GM12892 (cell line): ENCODE measurements around the gene ADORA2B.
"Not testable (repeated sequence)": the region's sequence is repeated elsewhere in the genome, so short reads cannot be mapped to it uniquely, and the experiment has no call there.

Experiments used
- DNase-seq: peaks from one replicate; pipeline ENCODE4 v3.0.0; 2011; ENCODE audit not compliant: insufficient read length
- FAIRE-seq: peaks from 2 replicates; lab custom pipeline; 2011; peaks lifted over from hg19 to GRCh38; lab: Jason Lieb, UNC
- POLR2A ChIP-seq: IDR thresholded peaks from 2 replicates; pipeline ENCODE4 v1.6.1; 2011; ENCODE audit warnings: low read depth, low read length, control low read depth
- POLR2AphosphoS5 ChIP-seq: IDR thresholded peaks from 2 replicates; pipeline ENCODE4 v1.6.1; 2011; ENCODE audit warnings: low read depth, low read length, control low read depth
- TAF1 ChIP-seq: IDR thresholded peaks from 2 replicates; pipeline ENCODE4 v1.6.1; 2011; ENCODE audit warnings: low read depth, mild to moderate bottlenecking, control low read depth, low read length, borderline replicate concordance

Gene ADORA2B

DNA sequence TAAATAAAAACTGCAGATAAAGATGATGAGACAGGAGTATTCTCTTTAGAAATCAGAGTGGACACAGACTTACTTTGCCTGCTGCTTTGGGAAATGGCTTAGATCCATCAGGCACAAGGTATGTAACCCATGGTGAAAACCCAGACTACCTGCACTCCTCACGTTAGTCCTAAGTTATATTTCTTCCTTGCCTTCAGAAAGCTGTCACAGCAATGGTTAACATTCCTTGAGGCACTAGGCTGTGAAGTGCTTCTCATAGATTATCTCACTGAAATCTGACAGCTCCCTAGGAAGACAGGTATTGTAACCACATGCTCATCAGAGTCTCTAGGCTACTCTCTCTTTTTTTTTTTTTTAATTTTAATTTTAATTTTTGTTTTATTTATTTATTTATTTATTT is 33.7 kb downstream of the ADORA2B start:
- DNase-seq (no peak), FAIRE-seq (no peak)
- TF ChIP-seq TAF1 (no peak), POLR2AphosphoS5 (no peak), POLR2A (no peak)

DNA sequence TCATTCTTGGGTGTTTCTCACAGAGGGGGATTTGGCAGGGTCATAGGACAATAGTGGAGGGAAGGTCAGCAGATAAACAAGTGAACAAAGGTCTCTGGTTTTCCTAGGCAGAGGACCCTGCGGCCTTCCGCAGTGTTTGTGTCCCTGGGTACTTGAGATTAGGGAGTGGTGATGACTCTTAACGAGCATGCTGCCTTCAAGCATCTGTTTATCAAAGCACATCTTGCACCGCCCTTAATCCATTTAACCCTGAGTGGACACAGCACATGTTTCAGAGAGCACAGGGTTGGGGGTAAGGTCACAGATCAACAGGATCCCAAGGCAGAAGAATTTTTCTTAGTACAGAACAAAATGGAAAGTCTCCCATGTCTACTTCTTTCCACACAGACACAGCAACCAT is 34.1 kb downstream of the ADORA2B start:
- not testable (repeated sequence) for FAIRE-seq, DNase-seq

DNA sequence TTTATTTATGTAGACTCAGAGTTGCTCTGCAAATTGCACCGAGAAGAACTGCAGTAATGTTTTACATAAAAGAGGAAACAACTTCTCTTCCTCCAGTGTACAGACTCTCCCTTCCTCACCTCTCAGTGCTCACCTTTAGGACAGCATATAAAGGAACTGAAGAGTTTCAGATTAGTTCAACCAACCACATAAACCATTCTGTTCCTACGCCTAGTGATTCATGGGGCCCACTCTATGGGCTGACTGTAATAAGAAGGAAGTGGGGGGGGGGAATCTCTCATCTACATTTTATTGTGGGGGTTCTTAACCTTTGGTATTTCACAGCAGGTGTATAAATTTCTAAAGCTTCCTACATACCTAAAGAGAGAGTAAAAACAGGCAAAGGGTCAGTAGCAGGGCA is 36.3 kb downstream of the ADORA2B start:
- DNase-seq (peak; percentile 25), FAIRE-seq (no peak)
- TF ChIP-seq POLR2A (no peak), POLR2AphosphoS5 (no peak)

- TF ChIP-seq TAF1 (no peak), POLR2A (no peak), POLR2AphosphoS5 (no peak)
- DNase-seq (no peak), FAIRE-seq (no peak)
Measured at GRCh38 chr17:15981646-15982580, 37.0 kb downstream of the ADORA2B start.

DNA sequence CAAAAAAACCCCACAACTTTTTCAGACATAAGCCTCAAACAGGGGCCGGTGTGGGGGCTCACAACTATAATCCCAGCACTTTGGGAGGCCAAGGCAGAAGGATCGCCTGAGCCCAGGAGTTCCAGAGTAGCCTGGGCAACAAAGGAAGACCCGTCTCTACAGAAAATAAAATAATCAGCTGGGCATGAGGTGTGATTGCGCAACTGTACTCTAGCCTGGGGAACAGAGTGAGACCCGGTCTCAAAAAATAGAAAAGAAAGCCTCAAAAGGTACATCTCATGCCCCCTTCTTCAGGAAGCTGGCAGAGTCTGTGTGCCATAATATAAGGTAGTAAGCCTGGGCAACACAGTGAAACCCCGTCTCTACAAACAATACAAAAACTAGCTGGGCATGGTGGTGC is 51.4 kb downstream of the ADORA2B start:
- TF ChIP-seq TAF1 (no peak), POLR2AphosphoS5 (no peak), POLR2A (no peak)
- FAIRE-seq (no peak), DNase-seq (no peak)

DNA sequence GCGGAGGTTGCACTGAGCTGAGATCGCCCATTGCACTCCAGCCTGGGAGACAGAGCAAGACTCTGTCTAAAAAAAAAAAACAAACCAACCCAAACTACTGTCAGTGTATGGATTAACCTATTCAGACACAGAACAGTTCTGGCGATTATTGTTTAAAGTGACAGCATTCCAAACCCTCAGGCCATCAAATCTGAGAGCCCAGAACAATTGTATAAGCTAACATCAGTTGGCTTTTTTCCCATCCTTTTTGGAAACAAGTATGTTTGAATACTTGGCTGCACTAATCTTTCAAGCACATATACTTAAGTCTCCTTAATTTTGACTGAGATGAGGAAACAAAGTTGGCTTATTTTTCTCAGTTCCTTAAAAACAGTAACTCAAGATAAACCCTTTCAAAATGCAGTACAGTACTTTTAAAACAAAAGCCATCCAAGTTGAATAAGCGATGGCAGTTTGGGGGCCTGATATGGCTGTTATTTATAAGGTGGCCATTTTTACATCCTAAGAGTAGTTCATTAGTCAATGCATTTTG is 53.2 kb downstream of the ADORA2B start:
- TF ChIP-seq TAF1 (no peak), POLR2A (no peak), POLR2AphosphoS5 (no peak)
- DNase-seq (no peak), FAIRE-seq (no peak)

DNA sequence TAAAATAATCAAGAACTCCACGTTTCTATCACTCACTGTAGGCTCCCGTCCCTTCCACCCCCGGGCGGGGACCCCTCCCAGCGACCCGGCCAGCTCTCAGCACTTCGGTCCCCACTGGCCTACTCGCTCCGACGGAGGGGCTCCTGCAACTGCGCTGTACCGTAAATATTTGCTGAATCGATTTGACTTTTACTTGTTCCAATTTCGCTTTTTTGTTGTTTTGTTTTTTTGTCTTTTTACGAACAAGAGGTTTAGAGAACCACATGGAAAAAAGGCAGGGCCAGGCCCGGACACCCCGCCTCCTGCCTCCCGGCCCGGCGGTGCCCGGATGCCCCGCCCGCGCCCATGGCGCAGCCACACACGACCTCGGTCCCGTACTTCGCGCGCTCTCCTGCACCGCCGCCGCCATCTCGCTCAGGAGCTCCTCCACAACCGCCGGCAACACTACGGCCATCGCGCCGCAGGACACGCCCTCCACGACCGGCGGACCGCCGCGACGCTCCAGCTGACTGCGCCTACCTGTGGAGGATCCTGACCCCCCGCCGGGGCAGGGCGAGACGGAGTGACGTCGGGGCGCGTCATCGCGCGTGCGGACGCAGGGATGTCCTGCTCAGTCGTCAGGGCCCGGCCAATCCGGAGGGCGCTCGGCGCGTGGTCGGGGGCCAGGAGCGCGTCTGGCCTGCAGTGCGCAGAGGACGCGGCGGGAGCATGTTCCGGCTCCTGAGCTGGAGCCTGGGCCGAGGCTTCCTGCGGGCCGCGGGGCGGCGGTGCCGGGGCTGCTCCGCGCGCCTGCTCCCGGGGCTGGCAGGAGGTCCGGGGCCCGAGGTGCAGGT is 54.4 kb downstream of the ADORA2B start, which contains the start of the genes TTC19 and ZSWIM7:
TTC19 (plus strand) TSS at position 684 of the 833 bp plus-strand sequence; CDS start at position 709, 25 bp downstream.
ZSWIM7 (minus strand) TSS at position 564 of the 833 bp plus-strand sequence; CDS start at position 454, 110 bp downstream.
- FAIRE-seq: peak; percentile 97
- TF ChIP-seq POLR2AphosphoS5: peak; percentile 95
- TF ChIP-seq TAF1: peak; percentile 99
- peak; percentile 97 for TF ChIP-seq POLR2A

GRCh38 chr17:15999974-16000827 is 55.3 kb downstream of the ADORA2B start:
- DNase-seq (no peak), FAIRE-seq (peak; percentile 53)
- TF ChIP-seq POLR2AphosphoS5: no peak
- TF ChIP-seq POLR2A: no peak
- no peak for TF ChIP-seq TAF1

More for the DNA sequence above, 54.4 kb downstream of the ADORA2B start, which contains the start of the genes TTC19 and ZSWIM7:
- DNase-seq: peak; percentile 96

- no peak for FAIRE-seq
- TF ChIP-seq TAF1: no peak
- no peak for TF ChIP-seq POLR2AphosphoS5
- TF ChIP-seq POLR2A: no peak
- no peak for DNase-seq
Measured at GRCh38 chr17:16001226-16001897, 56.4 kb downstream of the ADORA2B start.

DNA sequence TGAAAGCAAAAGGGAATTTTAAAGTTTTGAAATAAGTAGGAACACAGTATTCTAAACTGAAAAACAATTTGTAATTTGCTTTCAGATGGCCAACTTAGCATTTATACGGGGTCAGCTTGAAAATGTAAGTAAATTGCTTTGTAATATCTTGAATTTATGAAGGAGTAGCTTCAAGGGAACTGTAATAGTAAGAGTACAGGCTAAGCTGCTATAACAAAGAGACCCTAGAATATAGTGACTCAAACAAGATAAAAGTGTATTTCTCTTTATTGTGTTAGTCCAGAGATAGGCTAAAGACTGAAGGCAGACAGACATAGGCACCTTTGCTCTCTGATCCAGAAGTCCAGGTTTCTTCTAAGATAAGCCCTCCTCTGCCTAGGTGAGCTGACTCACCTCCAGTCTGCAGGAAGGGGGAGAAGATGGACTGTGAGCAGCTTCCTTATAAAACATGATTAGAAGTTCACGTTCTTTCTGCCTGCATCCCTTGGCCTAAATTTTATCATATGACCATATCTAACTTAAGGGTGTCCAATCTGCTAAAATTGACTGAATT is 57.9 kb downstream of the ADORA2B start:
- no peak for FAIRE-seq
- DNase-seq: no peak
- TF ChIP-seq TAF1 (no peak), POLR2A (no peak), POLR2AphosphoS5 (no peak)
